Hepatocyte (in vitro differentiated cells): ENCODE data around the gene PROKR2. TPM values are rescaled to one million over a fixed set of nuclear protein-coding genes. Genes with fewer than 3 reads are reported as not detected.

Source experiments
- DNase-seq: peaks from one replicate; pipeline ENCODE4 v3.0.0-alpha.2; 2016; ENCODE audit warnings: low spot score
- H2AFZ ChIP-seq: fragments of 200-600 bp; sonication (generic); 2 replicates; pipeline ENCODE4 v1.6.0; 2016; ENCODE audit warnings: antibody characterized with exemption, mild to moderate bottlenecking
- H3K27ac ChIP-seq: fragments of 200-600 bp; sonication (generic); 2 replicates; pipeline ENCODE4 v1.5.1; 2016; ENCODE audit warnings: mild to moderate bottlenecking
- H3K27me3 ChIP-seq: fragments of 200-600 bp; sonication (generic); 2 replicates; pipeline ENCODE4 v1.6.1; 2016
- H3K36me3 ChIP-seq: fragments of 200-600 bp; sonication (generic); replicated peaks from 2 replicates; pipeline ENCODE4 v1.5.1; 2016; ENCODE audit warnings: low read depth; ENCODE audit not compliant: insufficient read depth
- H3K4me1 ChIP-seq: fragments of 200-600 bp; sonication (generic); 2 replicates; pipeline ENCODE4 v1.5.1; 2016; ENCODE audit warnings: mild to moderate bottlenecking, moderate library complexity; ENCODE audit not compliant: insufficient read depth
- H3K4me2 ChIP-seq: fragments of 200-600 bp; sonication (generic); 2 replicates; pipeline ENCODE4 v1.6.0; 2016
- H3K4me3 ChIP-seq: fragments of 200-600 bp; sonication (generic); 2 replicates; pipeline ENCODE4 v1.5.1; 2016; ENCODE audit warnings: mild to moderate bottlenecking
- H3K79me2 ChIP-seq: fragments of 200-600 bp; sonication (generic); 2 replicates; pipeline ENCODE4 v1.6.0; 2017; ENCODE audit warnings: mild to moderate bottlenecking
- H3K9me2 ChIP-seq: fragments of 200-600 bp; sonication (generic); replicated peaks from 2 replicates; pipeline ENCODE4 v1.6.0; 2017; ENCODE audit warnings: mild to moderate bottlenecking; ENCODE audit not compliant: insufficient read depth
- H3K9me3 ChIP-seq: fragments of 200-600 bp; sonication (generic); 2 replicates; pipeline ENCODE4 v1.5.1; 2016; ENCODE audit warnings: low read depth, mild to moderate bottlenecking
- H4K20me1 ChIP-seq: fragments of 200-600 bp; sonication (generic); 2 replicates; pipeline ENCODE4 v1.6.0; 2016; ENCODE audit warnings: mild to moderate bottlenecking; ENCODE audit not compliant: insufficient read depth, poor library complexity, severe bottlenecking
- EZH2 ChIP-seq: fragments of 200-600 bp; sonication (generic); IDR thresholded peaks from 2 replicates; pipeline ENCODE4 v1.6.1; 2016; ENCODE audit warnings: antibody characterized with exemption, mild to moderate bottlenecking, borderline replicate concordance
- EZH2phosphoT487 ChIP-seq: fragments of 200-600 bp; sonication (generic); IDR thresholded peaks from one replicate; pipeline ENCODE4 v1.6.1; 2018; ENCODE audit warnings: antibody characterized with exemption, mild to moderate bottlenecking, low read depth, moderate library complexity; ENCODE audit not compliant: unreplicated experiment, severe bottlenecking
- WGBS: methylation state at CpG from one replicate; pipeline ENCODE4 v1.1.6; 2016; ENCODE audit warnings: low lambda C conversion rate; ENCODE audit errors: missing lambda C conversion rate; 5-methylcytosine and 5-hydroxymethylcytosine counted together
- polyA plus RNA-seq: library from polyadenylated mRNA; unstranded; fragments of >200 nt; fragmentation: Nextera tagmentation; extraction: Ambion mirVana; gene quantifications from 2 replicates; pipeline ENCODE4 v1.2.1, GENCODE V29; 2016
- total RNA-seq: library from RNA; depleted of rRNA; stranded (reverse); fragments of >200 nt; gene quantifications from 2 replicates; pipeline ENCODE4 v1.2.3, GENCODE V29; 2014
- TF ChIP-seq, protein P1 (sequence below): fragments of 200-600 bp; sonication (generic); IDR thresholded peaks from 2 replicates; pipeline ENCODE4 v1.5.1; 2016; ENCODE audit warnings: antibody characterized with exemption, mild to moderate bottlenecking; ENCODE audit not compliant: poor library complexity

Gene PROKR2
- total and polyA plus RNA-seq, 2 experiments from 2014 or later: not detected

GRCh38 chr20:5362771-5363170, 46.0 kb upstream of the PROKR2 start:
- no peaks in the 10 kb centered on the region for H3K27me3 ChIP-seq
- WGBS: 40% methylated on average over 2 of the region's 2 CpGs
- no peaks in the 10 kb centered on the region for H3K4me1 ChIP-seq

GRCh38 chr20:5361176-5361575, 44.4 kb upstream of the PROKR2 start:
- H2AFZ ChIP-seq: no peak overlapping the region
- H3K9me2 ChIP-seq: no peaks in the 10 kb centered on the region
- DNase-seq: no peak
- H3K4me3 ChIP-seq: no peak overlapping the region
- 61% methylated on average over 4 of the region's 4 CpGs for WGBS
- H3K27me3 ChIP-seq: no peaks in the 10 kb centered on the region
- H3K36me3 ChIP-seq: no peaks in the 10 kb centered on the region
- H3K4me2 ChIP-seq: no peak overlapping the region
- no peaks in the 10 kb centered on the region for H3K79me2 ChIP-seq
- no peaks in the 10 kb centered on the region for H3K9me3 ChIP-seq
- H3K4me1 ChIP-seq: no peaks in the 10 kb centered on the region
- TF ChIP-seq, protein P1, sequence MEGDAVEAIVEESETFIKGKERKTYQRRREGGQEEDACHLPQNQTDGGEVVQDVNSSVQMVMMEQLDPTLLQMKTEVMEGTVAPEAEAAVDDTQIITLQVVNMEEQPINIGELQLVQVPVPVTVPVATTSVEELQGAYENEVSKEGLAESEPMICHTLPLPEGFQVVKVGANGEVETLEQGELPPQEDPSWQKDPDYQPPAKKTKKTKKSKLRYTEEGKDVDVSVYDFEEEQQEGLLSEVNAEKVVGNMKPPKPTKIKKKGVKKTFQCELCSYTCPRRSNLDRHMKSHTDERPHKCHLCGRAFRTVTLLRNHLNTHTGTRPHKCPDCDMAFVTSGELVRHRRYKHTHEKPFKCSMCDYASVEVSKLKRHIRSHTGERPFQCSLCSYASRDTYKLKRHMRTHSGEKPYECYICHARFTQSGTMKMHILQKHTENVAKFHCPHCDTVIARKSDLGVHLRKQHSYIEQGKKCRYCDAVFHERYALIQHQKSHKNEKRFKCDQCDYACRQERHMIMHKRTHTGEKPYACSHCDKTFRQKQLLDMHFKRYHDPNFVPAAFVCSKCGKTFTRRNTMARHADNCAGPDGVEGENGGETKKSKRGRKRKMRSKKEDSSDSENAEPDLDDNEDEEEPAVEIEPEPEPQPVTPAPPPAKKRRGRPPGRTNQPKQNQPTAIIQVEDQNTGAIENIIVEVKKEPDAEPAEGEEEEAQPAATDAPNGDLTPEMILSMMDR: no peak
- no peak for TF ChIP-seq EZH2phosphoT487
- no peak for TF ChIP-seq EZH2
- no peaks in the 10 kb centered on the region for H4K20me1 ChIP-seq
- no peak overlapping the region for H3K27ac ChIP-seq

More at GRCh38 chr20:5362771-5363170, 46.0 kb upstream of the PROKR2 start:
- Histone ChIP-seq H3K9me3 (no peaks in the 10 kb centered on the region), H3K9me2 (no peaks in the 10 kb centered on the region), H3K27ac (no peak overlapping the region), H3K4me2 (no peak overlapping the region), H3K79me2 (no peaks in the 10 kb centered on the region), H3K4me3 (no peak overlapping the region), H3K36me3 (no peaks in the 10 kb centered on the region), H2AFZ (no peak overlapping the region), H4K20me1 (no peaks in the 10 kb centered on the region)
- DNase-seq: no peak
- no peak for TF ChIP-seq EZH2phosphoT487
- TF ChIP-seq, protein P1: no peak
- TF ChIP-seq EZH2: no peak

DNA sequence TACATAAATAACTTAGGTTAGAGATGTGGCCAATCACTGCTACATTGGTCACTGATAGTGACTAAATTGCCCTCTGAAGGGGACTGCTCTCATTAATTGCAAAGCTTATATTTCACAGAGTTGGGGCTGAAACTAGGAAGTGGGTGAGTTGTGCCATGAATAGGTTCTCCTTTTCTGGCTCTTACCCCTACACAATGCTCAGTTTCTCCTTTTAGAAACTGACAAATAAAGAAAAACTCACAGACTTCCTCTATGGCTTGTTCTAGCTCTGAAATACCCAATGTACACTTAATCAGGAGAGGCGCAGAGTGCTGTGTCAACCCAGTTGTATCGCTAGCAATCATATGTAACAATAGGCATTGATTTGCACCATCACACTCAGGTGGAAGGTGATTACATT, 41.2 kb upstream of the PROKR2 start:
- no peak for DNase-seq
- TF ChIP-seq EZH2 (no peak), EZH2phosphoT487 (no peak)
- TF ChIP-seq, protein P1: no peak
- 91% methylated on average over 2 of the region's 2 CpGs for WGBS
- H3K79me2 ChIP-seq: no peaks in the 10 kb centered on the region
- no peak overlapping the region for H3K4me3 ChIP-seq
- H3K4me1 ChIP-seq: no peaks in the 10 kb centered on the region
- H3K9me3 ChIP-seq: no peaks in the 10 kb centered on the region
- H3K27ac ChIP-seq: no peak overlapping the region
- H3K27me3 ChIP-seq: no peaks in the 10 kb centered on the region
- no peak overlapping the region for H2AFZ ChIP-seq
- H3K36me3 ChIP-seq: no peaks in the 10 kb centered on the region
- no peaks in the 10 kb centered on the region for H3K9me2 ChIP-seq
- H3K4me2 ChIP-seq: no peak overlapping the region
- H4K20me1 ChIP-seq: no peaks in the 10 kb centered on the region

GRCh38 chr20:5356941-5357340, 40.2 kb upstream of the PROKR2 start:
- WGBS: 79% methylated on average over 4 of the region's 4 CpGs
- no peaks in the 10 kb centered on the region for H3K9me3 ChIP-seq
- DNase-seq: no peak
- no peaks in the 10 kb centered on the region for H3K36me3 ChIP-seq
- H3K79me2 ChIP-seq: no peaks in the 10 kb centered on the region
- no peaks in the 10 kb centered on the region for H3K9me2 ChIP-seq
- H3K27me3 ChIP-seq: no peaks in the 10 kb centered on the region
- H3K27ac ChIP-seq: no peak overlapping the region
- H3K4me2 ChIP-seq: no peak overlapping the region
- H2AFZ ChIP-seq: no peak overlapping the region
- no peak for TF ChIP-seq EZH2phosphoT487
- TF ChIP-seq EZH2: no peak
- TF ChIP-seq, protein P1: no peak
- no peaks in the 10 kb centered on the region for H3K4me1 ChIP-seq
- no peaks in the 10 kb centered on the region for H4K20me1 ChIP-seq
- no peak overlapping the region for H3K4me3 ChIP-seq
